Bronchial epithelial cell (primary cell): ENCODE measurements around the gene NOTCH3. TPM values are rescaled to one million over a fixed set of nuclear protein-coding genes. Genes with fewer than 3 reads are reported as not detected.
A peak's percentile ranks its signal among the peaks of the same experiment; 100 is the strongest.

ENCODE experiments used
- DNase-seq: peaks from one replicate; pipeline ENCODE4 v3.0.0-alpha.2; 2010; ENCODE audit warnings: low read depth
- FAIRE-seq: peaks from 2 replicates; lab custom pipeline; 2011; peaks lifted over from hg19 to GRCh38; lab: Jason Lieb, UNC
- H3K27me3 ChIP-seq: 2 replicates; pipeline ENCODE4 v1.5.1; 2011; ENCODE audit warnings: low read length; ENCODE audit not compliant: control insufficient read depth, insufficient read depth
- H3K36me3 ChIP-seq: 2 replicates; pipeline ENCODE4 v1.5.1; 2011; ENCODE audit warnings: low read length; ENCODE audit not compliant: control insufficient read depth, insufficient read depth
- H3K4me3 ChIP-seq: 2 replicates; pipeline ENCODE4 v1.5.1; 2011; ENCODE audit warnings: mild to moderate bottlenecking, low read depth, low read length, control low read depth
- CTCF ChIP-seq: IDR thresholded peaks from 2 replicates; pipeline ENCODE4 v1.5.1; 2011; ENCODE audit warnings: mild to moderate bottlenecking, moderate library complexity, low read length, control low read depth, inconsistent platforms; ENCODE audit not compliant: insufficient read depth, severe bottlenecking
- total RNA-seq: library from RNA; depleted of rRNA; stranded (reverse); fragments of >200 nt; gene quantifications from 2 replicates; pipeline ENCODE4 v1.2.1, GENCODE V29; 2014

NOTCH3 gene
- total RNA-seq, 1 donor from 2014 or later = 53.2 TPM

DNA sequence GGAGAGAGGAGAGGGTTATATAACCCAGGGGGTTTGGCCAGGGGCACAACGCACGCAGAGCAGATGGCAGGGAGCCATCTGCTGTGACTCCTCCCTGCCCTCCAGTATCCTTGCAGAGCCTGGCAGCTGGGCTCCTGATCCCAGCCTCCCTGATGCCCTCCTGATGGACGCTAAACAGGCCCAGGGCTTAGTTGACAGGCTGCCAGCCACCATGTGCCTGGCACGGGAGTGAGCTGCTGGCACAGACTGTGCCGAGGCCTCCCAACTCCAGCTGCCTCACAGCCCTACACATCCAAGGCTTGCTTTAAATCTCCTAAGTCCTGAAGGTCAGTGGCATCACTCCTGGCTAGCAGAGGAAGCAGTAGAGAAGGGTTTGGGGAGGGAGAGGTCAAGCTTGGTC, 76.9 kb downstream of the NOTCH3 start:
- H3K27me3 ChIP-seq = no peaks in the 10 kb centered on the region
- no peak for FAIRE-seq
- TF ChIP-seq CTCF = no peak
- DNase-seq = no peak
- no peak overlapping the region for H3K4me3 ChIP-seq
- H3K36me3 ChIP-seq = peaks cover 16% of the 10 kb centered on the region

- no peak for DNase-seq
- Histone ChIP-seq H3K27me3 (no peaks in the 10 kb centered on the region), H3K4me3 (no peak overlapping the region), H3K36me3 (peaks cover 21% of the 10 kb centered on the region)
- TF ChIP-seq CTCF = no peak
- no peak for FAIRE-seq
Measured at GRCh38 chr19:15123031-15123890, 77.5 kb downstream of the NOTCH3 start.

- FAIRE-seq (no peak), DNase-seq (no peak)
- Histone ChIP-seq H3K27me3 (no peaks in the 10 kb centered on the region), H3K4me3 (no peak overlapping the region), H3K36me3 (peaks cover 23% of the 10 kb centered on the region)
- no peak for TF ChIP-seq CTCF
Measured at GRCh38 chr19:15122331-15123030, 78.3 kb downstream of the NOTCH3 start.

DNA sequence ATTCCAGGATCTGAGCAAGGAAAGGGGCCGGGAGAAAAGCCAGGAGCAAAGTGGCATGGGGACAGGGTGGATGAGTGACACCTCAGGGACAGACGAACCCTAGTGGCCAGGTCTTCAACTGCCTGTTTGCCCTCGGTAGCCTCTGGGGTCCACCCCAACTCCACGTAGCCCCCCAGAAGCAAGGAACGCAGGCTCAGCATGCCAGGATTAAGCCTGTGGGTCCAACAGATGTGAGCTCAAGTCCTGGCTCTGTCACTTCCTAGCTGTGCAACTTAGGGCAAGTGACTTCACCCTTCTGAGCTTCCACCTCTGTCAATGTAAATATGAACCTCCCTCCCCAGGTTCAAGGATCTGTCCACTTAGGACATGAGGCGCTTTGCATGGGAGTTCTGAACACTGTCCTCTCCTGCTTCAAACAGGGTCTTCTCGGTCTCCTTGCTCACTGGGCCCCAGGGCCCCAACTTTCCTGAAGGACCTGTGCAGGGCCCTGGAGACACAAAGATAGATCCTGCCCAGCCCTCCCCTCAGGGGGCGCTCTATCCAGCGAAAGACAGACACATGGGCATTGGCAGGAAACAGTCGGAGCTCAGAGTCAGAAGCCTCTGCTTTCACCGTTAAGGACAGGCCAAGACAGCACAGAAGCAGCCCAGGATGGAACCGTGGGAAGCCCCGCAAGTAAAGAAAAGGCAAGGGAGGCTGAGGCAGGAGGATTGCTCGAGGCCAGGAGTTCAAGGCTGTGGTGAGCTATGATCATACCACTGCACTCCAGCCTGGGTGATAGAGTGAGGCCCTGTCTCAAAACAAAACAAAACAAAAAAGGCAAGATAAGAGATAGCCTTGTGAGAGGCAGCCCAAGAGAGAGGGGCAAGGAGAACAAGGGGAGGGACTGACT, 80.4 kb downstream of the NOTCH3 start:
- DNase-seq (no peak), FAIRE-seq (peak; percentile 86)
- H3K36me3 ChIP-seq = peaks cover 30% of the 10 kb centered on the region
- no peaks in the 10 kb centered on the region for H3K27me3 ChIP-seq
- no peak for TF ChIP-seq CTCF
- H3K4me3 ChIP-seq = no peak overlapping the region

- peaks cover 31% of the 10 kb centered on the region for H3K36me3 ChIP-seq
- H3K4me3 ChIP-seq = no peak overlapping the region
- no peak for FAIRE-seq
- TF ChIP-seq CTCF = no peak
- H3K27me3 ChIP-seq = no peaks in the 10 kb centered on the region
- DNase-seq = no peak
Measured at GRCh38 chr19:15118789-15119494, 81.9 kb downstream of the NOTCH3 start.
